K562 (cell line): ENCODE results near the gene MOB4. TPM values are rescaled to one million over a fixed set of nuclear protein-coding genes. Genes with fewer than 3 reads are reported as not detected.

Experiments
- ATAC-seq: fragments of 200-7000 bp; cut with Tn5 transposase; 3 replicates; pipeline ENCODE4 v1.9.1; 2020; ENCODE audit warnings: moderate library complexity
- BruUV-seq: library from RNA; stranded (reverse); fragments of 400-500 nt; replicated peaks from 2 replicates; lab custom pipeline; 2021; lab: Mats Ljungman, UMichigan
- CTCF ChIA-PET: fragments of 300-600 bp; formaldehyde crosslinking; extraction: SDS; loops from one replicate; lab custom pipeline; 2021; ENCODE audit warnings: low intra/inter-chr PET ratio; lab: Yijun Ruan, JAX
- POLR2A ChIA-PET: fragments of 300-600, 350-650 bp; sonication (Branson Sonifier 250); formaldehyde crosslinking; extraction: SDS; loops from one replicate; lab custom pipeline; 2021; ENCODE audit warnings: antibody characterized with exemption, inconsistent platforms; lab: Yijun Ruan, JAX
- DNase-seq, 4 experiments: peaks; one replicate each; pipeline versions ENCODE4 v3.0.0 to v3.0.0-alpha.2; 2011 to 2018; ENCODE audit warnings: low spot score in 3 of 4, mixed read lengths in 3 of 4; ENCODE audit errors: extremely low read depth in 1 of 4
- FAIRE-seq: peaks from 2 replicates; lab custom pipeline; 2011; peaks lifted over from hg19 to GRCh38; lab: Jason Lieb, UNC
- H2AFZ ChIP-seq: 2 replicates; pipeline ENCODE4 v1.6.0; 2011; ENCODE audit warnings: low read depth, low read length, control low read depth, inconsistent platforms
- H3K27ac ChIP-seq: fragments of 200-600 bp; 3 replicates; pipeline ENCODE4 v1.8.0; 2011; ENCODE audit warnings: low read depth, mild to moderate bottlenecking, control low read depth, inconsistent platforms, low read length, moderate library complexity, mixed read lengths; ENCODE audit errors: extremely low read depth
- H3K27me3 ChIP-seq, 2 experiments: fragments of 300-600 bp in 1 of 2; 2 replicates in 1 of 2; 3 replicates in 1 of 2; pipeline versions ENCODE4 v1.6.0 to v1.8.0; 2011; ENCODE audit warnings: inconsistent platforms in 2 of 2, low read length in 2 of 2, mild to moderate bottlenecking in 1 of 2, mixed read lengths in 1 of 2, moderate library complexity in 1 of 2; ENCODE audit not compliant: control insufficient read depth in 2 of 2, insufficient read depth in 2 of 2
- H3K36me3 ChIP-seq: fragments of 300-600 bp; 3 replicates; pipeline ENCODE4 v1.8.0; 2011; ENCODE audit warnings: mild to moderate bottlenecking, low read length, inconsistent platforms; ENCODE audit not compliant: control insufficient read depth, insufficient read depth
- H3K4me1 ChIP-seq, 2 experiments: fragments of 200-600 bp in 1 of 2; replicated peaks in 1 of 2; 2 replicates in 1 of 2; 3 replicates in 1 of 2; pipeline versions ENCODE4 v1.5.1 to v1.8.0; 2011; ENCODE audit warnings: inconsistent platforms in 2 of 2, low read length in 2 of 2, mild to moderate bottlenecking in 1 of 2, mixed read lengths in 1 of 2, moderate library complexity in 1 of 2; ENCODE audit not compliant: control insufficient read depth in 2 of 2, insufficient read depth in 2 of 2
- H3K4me2 ChIP-seq: 2 replicates; pipeline ENCODE4 v1.6.1; 2011; ENCODE audit warnings: low read length, control low read depth, inconsistent platforms, mixed read lengths; ENCODE audit not compliant: insufficient read depth
- H3K4me3 ChIP-seq: fragments of 200-600 bp; sonication (generic), shearing (Covaris generic); 2 replicates; pipeline ENCODE4 v1.5.1; 2016; ENCODE audit warnings: control low read depth, inconsistent platforms
- H3K79me2 ChIP-seq: fragments of 200-600 bp; 3 replicates; pipeline ENCODE4 v1.8.0; 2011; ENCODE audit warnings: low read length, inconsistent platforms; ENCODE audit not compliant: control insufficient read depth, insufficient read depth
- H3K9ac ChIP-seq, 2 experiments: 2 replicates each; pipeline versions ENCODE4 v1.6.0 to v1.6.1; 2011; ENCODE audit warnings: low read depth in 2 of 2, low read length in 2 of 2, control low read depth in 1 of 2, inconsistent platforms in 1 of 2, mild to moderate bottlenecking in 1 of 2, mixed read lengths in 1 of 2; ENCODE audit not compliant: insufficient read depth in 1 of 2
- H3K9me1 ChIP-seq: one replicate; pipeline ENCODE4 v1.6.0; 2011; ENCODE audit warnings: inconsistent platforms, mild to moderate bottlenecking, low read length, moderate library complexity; ENCODE audit not compliant: control insufficient read depth, insufficient read depth
- H3K9me3 ChIP-seq: replicated peaks from 2 replicates; pipeline ENCODE4 v1.5.1; 2011; ENCODE audit warnings: low read depth, low read length, inconsistent platforms; ENCODE audit not compliant: control insufficient read depth, insufficient read depth
- H4K20me1 ChIP-seq: replicated peaks from 2 replicates; pipeline ENCODE4 v1.6.1; 2011; ENCODE audit warnings: low read length, inconsistent platforms, mixed read lengths; ENCODE audit not compliant: control insufficient read depth, insufficient read depth
- BDP1 ChIP-seq: IDR thresholded peaks from 3 replicates; pipeline ENCODE4 v1.6.1; 2011; ENCODE audit not compliant: insufficient read length, insufficient read depth
- BRCA1 ChIP-seq, 2 experiments: fragments of 450-650 bp in 1 of 2; sonication (generic) in 1 of 2; formaldehyde crosslinking in 1 of 2; IDR thresholded peaks; 2 replicates each; pipeline versions ENCODE4 v1.5.0 to v1.6.1; 2017 to 2020; ENCODE audit warnings: mild to moderate bottlenecking in 1 of 2, missing genetic modification reagents in 1 of 2
- CC2D1A ChIP-seq: fragments of 450-650 bp; IDR thresholded peaks from 2 replicates; pipeline ENCODE4 v1.6.1; 2017; ENCODE audit warnings: mild to moderate bottlenecking
- CHD2 ChIP-seq: IDR thresholded peaks from 2 replicates; pipeline ENCODE4 v1.6.1; 2011; ENCODE audit warnings: low read depth, low read length
- GTF2A2 ChIP-seq: IDR thresholded peaks from 2 replicates; pipeline ENCODE4 v1.6.1; 2016; ENCODE audit warnings: mild to moderate bottlenecking, missing genetic modification characterization, missing compliant biosample characterization
- MAZ ChIP-seq, 2 experiments: fragments of 450-650 bp in 1 of 2; sonication (generic) in 1 of 2; formaldehyde crosslinking; IDR thresholded peaks in 1 of 2; conservative IDR thresholded peaks in 1 of 2; 2 replicates each; pipeline versions ENCODE4 v1.4.0 to v1.5.0; 2020; ENCODE audit warnings: mild to moderate bottlenecking in 1 of 2, missing genetic modification reagents in 1 of 2
- MEIS2 ChIP-seq: fragments of 450-650 bp; IDR thresholded peaks from 2 replicates; pipeline ENCODE4 v1.6.1; 2014; ENCODE audit warnings: mild to moderate bottlenecking; ENCODE audit not compliant: partially characterized antibody
- MTA1 ChIP-seq: fragments of 450-650 bp; IDR thresholded peaks from 2 replicates; pipeline ENCODE4 v1.6.1; 2017; ENCODE audit warnings: borderline replicate concordance
- POLR3G ChIP-seq: IDR thresholded peaks from 2 replicates; pipeline ENCODE4 v1.6.1; 2011; ENCODE audit not compliant: insufficient read length, insufficient replicate concordance; ENCODE audit errors: extremely low read depth
- RFX5 ChIP-seq: IDR thresholded peaks from 2 replicates; pipeline ENCODE4 v1.6.1; 2011; ENCODE audit warnings: low read depth, mild to moderate bottlenecking, improper control_type of control experiment, low read length
- VEZF1 ChIP-seq: fragments of 200-800 bp; sonication (Bioruptor generic); IDR thresholded peaks from 2 replicates; pipeline ENCODE4 v1.6.1; 2017; ENCODE audit warnings: missing genetic modification characterization, missing compliant biosample characterization
- ZBTB1 ChIP-seq: sonication (generic); formaldehyde crosslinking; IDR thresholded peaks from 2 replicates; pipeline ENCODE4 v1.8.1; 2023; ENCODE audit warnings: missing genetic modification reagents, low read depth, mild to moderate bottlenecking, borderline replicate concordance
- ZFP91 ChIP-seq: sonication (generic); formaldehyde crosslinking; IDR thresholded peaks from 2 replicates; pipeline ENCODE4 v1.8.0; 2022; ENCODE audit warnings: mild to moderate bottlenecking, missing genetic modification reagents
- ZKSCAN3 ChIP-seq: fragments of 250-450 bp; sonication (Bioruptor Pico); IDR thresholded peaks from 2 replicates; pipeline ENCODE4 v1.4.0; 2020
- ZNF184 ChIP-seq: sonication (generic); formaldehyde crosslinking; IDR thresholded peaks from 2 replicates; pipeline ENCODE4 v1.5.0; 2020; ENCODE audit warnings: missing genetic modification reagents
- ZNF445 ChIP-seq: fragments of 250-450 bp; sonication (Bioruptor Pico); IDR thresholded peaks from 2 replicates; pipeline ENCODE4 v1.4.0; 2020; ENCODE audit warnings: low read depth, mild to moderate bottlenecking, moderate library complexity
- ZNF785 ChIP-seq: fragments of 250-450 bp; sonication (Bioruptor Pico); IDR thresholded peaks from 2 replicates; pipeline ENCODE4 v1.4.0; 2020; ENCODE audit warnings: mild to moderate bottlenecking
- WGBS: fragments of 100-300 bp; shearing (Covaris generic); methylation state at CpG from one replicate; pipeline ENCODE4 v1.1.6; 2016; ENCODE audit warnings: low coverage, mixed read lengths; ENCODE audit not compliant: insufficient coverage; ENCODE audit errors: missing lambda C conversion rate; 5-methylcytosine and 5-hydroxymethylcytosine counted together
- in situ Hi-C: fragments of 300-500 bp; cut with MboI; formaldehyde crosslinking; loops from 4 replicates; pipeline ENCODE4 v1.15.0; 2018; ENCODE audit warnings: inconsistent platforms, mixed read lengths
- intact Hi-C: fragments of 100-400 bp; cut with micrococcal nuclease; formaldehyde crosslinking; loops from 2 replicates; pipeline ENCODE4 v1.14.2; 2022
- polyA plus RNA-seq, 8 experiments: library from polyadenylated mRNA; depleted of rRNA in 4 of 8; stranded (reverse) in 5 of 8; unstranded in 3 of 8; fragments of >200 nt; fragmentation: Nextera tagmentation in 2 of 8; fragmentation: Illumina TruSeq in 1 of 8; extraction: Ambion mirVana in 2 of 8; extraction: Trizol in 1 of 8; gene quantifications; 2 replicates each; pipeline versions ENCODE4 v1.2.1 to v1.2.3, GENCODE V29; 2011 to 2014; ENCODE audit warnings: inconsistent platforms in 1 of 8, missing spikeins in 1 of 8
- total RNA-seq, 7 experiments: library from RNA; depleted of rRNA in 6 of 7; stranded (reverse); fragments of >200 nt in 6 of 7; fragmentation: Illumina TruSeq in 2 of 7; extraction: Trizol in 2 of 7; gene quantifications; 2 replicates each; pipeline versions ENCODE4 v1.2.1 to v1.2.3, GENCODE V29; 2011 to 2021; ENCODE audit warnings: low replicate concordance in 1 of 7

MOB4 gene
- total and polyA plus RNA-seq, 9 of the 15 experiments (the other 6 are each of a cell fraction or from before 2014, with no cell fraction given): 13.5 to 30.8 (median 22.2) TPM

GRCh38 chr2:197472166-197472565 is 43.7 kb upstream of the MOB4 start:
- Histone ChIP-seq H3K4me3 (no peak overlapping the region), H3K9ac (no peak overlapping the region), H3K27ac (no peak overlapping the region), H3K4me1 (peaks cover 0 to 5% of the 10 kb centered on the region in 2 experiments; a peak in 3 of 5 replicates), H2AFZ (no peak overlapping the region), H3K4me2 (no peak overlapping the region), H3K9me3 (no peaks in the 10 kb centered on the region), H3K27me3 (no peaks in the 10 kb centered on the region), H4K20me1 (no peaks in the 10 kb centered on the region), H3K9me1 (no peaks in the 10 kb centered on the region), H3K79me2 (no peaks in the 10 kb centered on the region), H3K36me3 (peaks cover 51% of the 10 kb centered on the region; the same call in 2 of the 3 replicates)
- no peak for ATAC-seq
- WGBS: 95% methylated on average over 3 of the region's 5 CpGs
- POLR2A ChIA-PET: interaction anchor here (0.6 kb wide), 1 partner anchor 12 kb away, joined by 3 read pairs; no protein-coding TSS in a partner anchor
- TF ChIP-seq CHD2 (no peak), ZNF785 (CRISPR knock-in tag) (no peak), ZNF184 (CRISPR knock-in tag) (no peak), BDP1 (no peak), MEIS2 (no peak), MTA1 (no peak), ZNF445 (CRISPR knock-in tag) (no peak), ZKSCAN3 (CRISPR knock-in tag) (no peak), GTF2A2 (tag) (no peak), MAZ (CRISPR knock-in tag; conservative IDR thresholded peaks at IDR 0.05 in 1 of 2, IDR thresholded peaks at IDR 0.05 in 1 of 2) (no peak), ZFP91 (CRISPR knock-in tag) (no peak), RFX5 (no peak), CC2D1A (no peak), BRCA1 (IDR thresholded peaks at IDR 0.05) (no peak), BRCA1 (CRISPR knock-in tag; IDR thresholded peaks at IDR 0.05) (no peak), VEZF1 (no peak), ZBTB1 (CRISPR knock-in tag) (no peak), POLR3G (no peak)
- BruUV-seq: no TSS peak
- in situ Hi-C loops: no loop called here
- no peak for FAIRE-seq
- CTCF ChIA-PET: no interaction called here
- DNase-seq: no peak
- intact Hi-C loops: no loop called here
